NCI-H2081 (cell line): ENCODE data around the gene GADL1.

Source experiments
- DNase-seq, 2 experiments: peaks; one replicate each; lab custom pipeline; 2025; lab: John Stamatoyannopoulos, UW

GADL1 gene

DNA sequence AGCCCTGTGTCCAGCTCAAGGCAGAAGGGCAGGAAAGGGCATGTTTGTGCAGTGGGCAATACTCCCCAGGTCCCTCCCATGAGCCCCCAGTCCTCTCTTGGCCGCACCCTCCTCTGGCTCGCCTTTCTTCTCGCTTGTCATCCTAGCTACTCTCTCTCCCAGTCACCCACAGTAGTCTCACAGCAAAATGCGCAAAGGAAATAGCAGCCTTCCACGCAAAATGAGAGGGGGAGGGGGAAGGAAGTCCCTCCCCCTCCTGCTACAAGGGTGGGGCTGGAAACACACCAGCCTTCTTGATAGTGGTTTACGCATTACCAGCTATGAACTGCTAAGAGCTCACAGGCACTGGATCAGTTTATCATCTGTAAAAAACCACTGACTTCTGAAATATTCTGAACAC, 83.8 kb downstream of the GADL1 start:
- DNase-seq: no peak

DNA sequence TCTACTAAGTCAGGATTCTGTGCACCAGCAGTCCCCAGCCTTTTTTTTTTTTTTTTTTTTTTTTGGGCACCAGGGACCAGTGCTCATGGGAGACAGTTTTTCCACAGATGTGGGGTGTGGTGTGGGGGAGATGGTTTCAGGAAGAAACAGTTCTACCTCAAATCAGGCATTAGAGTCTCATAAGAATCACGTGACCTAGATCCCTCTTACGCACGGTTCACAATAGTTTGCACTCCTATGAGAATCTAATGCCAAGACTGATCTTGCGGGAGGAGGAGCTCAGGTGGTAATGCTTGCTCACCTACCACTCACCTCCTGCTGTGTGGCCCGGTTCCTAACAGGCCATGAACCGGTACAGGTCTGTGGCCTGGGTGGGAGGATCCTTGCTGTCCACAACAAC, 88.8 kb downstream of the GADL1 start:
- DNase-seq: no peak

DNA sequence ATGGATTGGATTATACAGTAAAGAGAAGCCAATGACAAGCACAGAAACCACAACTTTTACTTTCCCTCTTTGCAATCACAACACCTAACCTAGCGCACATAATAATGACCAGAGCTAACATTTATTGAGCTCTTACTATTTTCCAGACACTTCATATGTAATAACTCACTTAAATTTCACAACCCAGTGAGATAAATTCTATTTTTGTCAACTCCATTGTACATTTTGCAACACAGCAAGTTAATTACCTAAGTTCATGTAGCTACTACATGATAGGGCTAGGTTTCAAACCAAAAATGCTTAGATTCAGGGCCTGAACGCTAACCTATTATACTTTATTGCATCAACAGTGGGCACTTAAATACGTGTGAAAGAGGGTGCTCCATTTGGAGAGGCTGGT, 89.5 kb downstream of the GADL1 start:
- DNase-seq: no peak

DNA sequence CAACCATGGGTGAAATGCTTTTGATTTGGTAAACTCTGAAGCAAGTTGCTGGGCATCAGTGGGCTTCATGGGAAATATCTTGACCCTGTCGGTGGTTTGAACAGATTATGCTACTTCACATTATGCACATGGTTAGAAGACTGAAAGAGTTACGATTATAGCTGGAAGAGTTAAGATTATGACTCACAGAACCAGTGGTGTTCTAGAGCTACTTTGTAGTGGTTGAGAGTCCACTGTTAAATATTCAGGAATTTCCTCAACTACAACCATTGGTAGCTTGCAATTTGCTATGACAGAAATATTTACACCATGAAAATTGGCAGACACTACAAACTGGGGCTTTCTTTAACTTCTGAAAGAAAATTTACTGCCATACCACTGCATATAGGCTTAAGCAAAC, 99.3 kb downstream of the GADL1 start:
- no peak for DNase-seq

DNA sequence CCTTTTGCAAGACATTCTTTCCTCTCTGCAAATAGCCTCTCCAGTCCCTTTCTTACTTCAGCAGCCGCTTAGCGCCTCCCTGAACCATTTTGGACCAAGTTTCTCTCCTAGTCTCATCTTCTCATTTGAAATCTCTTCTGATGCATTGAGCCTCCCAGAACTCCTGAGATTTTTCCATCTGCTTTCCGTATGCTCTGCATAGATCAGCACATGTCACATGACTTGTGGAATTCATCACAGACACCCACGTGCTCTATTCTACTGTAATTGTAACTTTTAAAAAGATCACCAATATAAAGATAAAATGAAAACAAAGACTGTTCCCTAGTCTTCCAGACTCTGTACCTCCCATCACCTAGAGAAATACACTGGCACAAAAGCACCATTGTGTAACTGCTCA, 100.7 kb downstream of the GADL1 start:
- no peak for DNase-seq

DNA sequence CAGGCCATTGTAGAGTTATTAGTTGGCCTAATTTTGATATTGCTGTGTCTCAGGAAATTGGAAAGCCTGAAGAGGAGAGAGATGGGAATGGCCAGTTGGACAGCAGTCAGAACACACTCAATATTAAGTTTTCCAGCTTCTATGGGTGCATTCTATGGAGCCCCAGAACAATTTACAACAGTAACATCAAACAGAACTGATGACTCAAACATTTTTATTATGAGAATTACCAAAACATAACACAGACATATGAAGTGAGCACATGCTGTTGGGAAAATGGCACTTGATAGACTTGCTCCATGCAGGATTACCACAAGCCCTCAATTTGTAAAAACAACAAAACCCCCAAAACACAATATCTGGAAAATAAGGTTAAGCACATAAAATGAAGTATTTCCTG, 104.3 kb downstream of the GADL1 start:
- no peak for DNase-seq

DNA sequence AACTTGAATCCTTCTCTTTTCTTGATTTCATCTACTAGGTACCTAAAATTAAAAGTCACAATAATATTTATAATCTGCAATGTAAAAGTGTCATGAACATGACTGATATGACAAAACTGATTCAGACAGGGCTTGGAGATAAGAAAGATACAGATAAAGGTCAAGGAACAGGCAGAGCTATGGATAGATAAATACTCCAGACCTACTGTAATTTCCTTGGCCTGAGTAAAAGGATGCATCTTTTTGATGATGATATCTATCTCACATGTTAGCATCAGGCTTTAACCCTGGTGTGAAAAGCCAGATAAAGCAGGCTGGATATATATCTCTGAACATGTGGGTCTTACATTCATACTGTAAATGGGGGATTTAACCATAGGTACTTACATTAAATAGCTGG, 108.1 kb downstream of the GADL1 start:
- DNase-seq: no peak

DNA sequence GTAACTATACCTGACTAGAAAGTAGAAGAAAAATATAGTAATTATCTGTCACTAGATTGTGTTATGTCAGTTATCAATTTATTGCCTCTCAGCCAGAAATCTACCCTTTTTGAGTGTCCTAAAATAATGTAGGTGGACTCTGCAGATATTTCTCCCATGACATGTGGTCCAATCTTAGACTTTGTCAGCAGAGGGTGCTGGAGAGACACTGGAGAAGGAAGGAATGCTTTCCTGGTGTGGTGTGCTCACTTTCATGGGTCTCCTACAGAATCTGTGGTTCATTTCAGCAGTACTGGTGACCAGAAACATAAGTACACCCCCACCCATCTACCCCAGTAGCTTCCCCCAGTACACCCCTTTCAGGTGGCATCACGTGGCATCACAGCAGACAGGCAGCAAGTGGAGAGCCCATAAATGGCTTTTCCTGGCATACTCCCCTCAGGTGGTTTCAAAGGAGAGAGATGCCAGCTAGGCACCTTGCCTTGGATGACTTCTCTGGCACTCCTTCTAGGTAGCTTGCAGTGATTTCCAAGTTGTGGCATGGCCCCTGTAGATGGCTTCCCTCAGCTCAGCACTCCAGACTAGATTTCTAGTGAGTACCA, 114.7 kb downstream of the GADL1 start:
- DNase-seq: peak in 1 of 2 experiments; percentile 2

DNA sequence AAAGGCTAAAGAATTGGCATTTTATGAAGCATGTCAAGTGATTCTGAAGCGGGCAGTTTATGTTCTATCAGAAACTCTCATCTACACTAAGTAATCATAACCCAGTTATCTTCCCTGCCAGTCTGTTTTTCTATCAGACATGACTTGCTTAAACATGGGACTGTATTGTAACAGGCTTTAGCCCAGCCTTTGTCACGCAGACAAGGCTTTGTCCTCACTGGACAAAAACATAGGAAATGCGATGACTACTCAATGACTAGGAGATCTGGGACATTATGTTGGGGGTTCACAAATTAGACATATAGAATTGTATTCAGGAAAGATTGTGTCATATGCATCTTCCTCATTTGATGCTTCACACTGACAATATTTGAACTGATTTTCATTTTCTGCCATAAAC, 115.5 kb downstream of the GADL1 start:
- DNase-seq: no peak

DNA sequence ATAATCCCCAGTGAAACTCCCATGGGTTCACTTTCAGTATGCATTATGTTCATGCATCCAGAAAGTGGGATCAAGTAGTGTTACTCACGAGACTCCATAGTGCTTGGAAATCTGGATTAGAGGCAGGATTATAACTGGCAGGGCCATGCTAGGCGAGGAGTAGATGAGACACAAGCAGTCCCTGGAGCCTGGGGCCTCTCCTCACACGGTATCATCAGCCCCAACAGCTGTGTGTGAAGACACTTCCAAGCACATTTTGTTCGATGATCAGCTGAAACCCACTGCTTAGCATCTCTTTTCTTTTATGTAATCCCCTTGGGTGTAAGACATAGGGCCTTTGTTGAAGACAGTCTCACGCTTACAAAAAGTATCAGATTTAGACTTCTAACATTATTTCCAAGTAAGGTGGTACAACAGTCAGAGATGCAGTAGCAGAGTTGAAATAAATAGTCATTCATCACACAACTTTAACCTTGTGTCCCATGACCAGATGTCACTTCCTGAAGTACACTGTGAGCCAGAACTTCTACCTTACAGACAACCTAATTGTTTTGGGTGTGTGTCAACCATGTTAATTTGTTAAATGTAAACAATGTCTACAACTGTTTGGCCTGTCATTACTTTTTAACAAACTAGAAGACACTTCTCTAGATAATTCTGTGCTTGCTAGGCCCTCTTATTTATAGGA, 116.9 kb downstream of the GADL1 start:
- no peak for DNase-seq

DNA sequence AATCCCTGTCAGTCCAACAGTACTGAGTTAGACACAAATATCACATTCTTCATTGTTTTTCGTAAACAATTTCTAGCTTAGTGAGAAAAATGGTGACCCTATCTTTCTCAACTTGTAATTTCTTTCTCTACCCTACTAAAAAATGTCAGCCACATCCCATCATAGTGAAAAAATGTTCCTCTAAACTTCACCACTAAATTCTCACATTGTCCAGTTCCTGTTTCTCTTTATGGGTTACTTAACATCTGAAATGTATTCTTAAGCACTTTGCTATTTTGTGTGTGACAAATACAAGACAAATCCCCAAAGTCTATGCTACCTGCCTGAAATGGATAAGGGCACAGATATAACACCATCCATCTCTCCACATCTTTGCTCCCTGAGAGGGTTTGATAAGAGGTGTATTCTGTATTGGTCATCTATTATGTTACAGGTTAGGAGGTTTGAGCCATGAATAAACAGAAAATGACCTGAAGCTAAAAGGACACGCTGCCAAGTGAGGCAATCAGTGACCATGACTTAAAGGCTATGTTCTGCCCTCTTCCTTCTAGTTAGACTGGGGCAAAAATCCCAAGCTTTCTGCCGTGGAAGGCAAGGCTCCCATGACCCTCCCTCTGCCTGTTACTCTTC, 118.2 kb downstream of the GADL1 start:
- no peak for DNase-seq

DNA sequence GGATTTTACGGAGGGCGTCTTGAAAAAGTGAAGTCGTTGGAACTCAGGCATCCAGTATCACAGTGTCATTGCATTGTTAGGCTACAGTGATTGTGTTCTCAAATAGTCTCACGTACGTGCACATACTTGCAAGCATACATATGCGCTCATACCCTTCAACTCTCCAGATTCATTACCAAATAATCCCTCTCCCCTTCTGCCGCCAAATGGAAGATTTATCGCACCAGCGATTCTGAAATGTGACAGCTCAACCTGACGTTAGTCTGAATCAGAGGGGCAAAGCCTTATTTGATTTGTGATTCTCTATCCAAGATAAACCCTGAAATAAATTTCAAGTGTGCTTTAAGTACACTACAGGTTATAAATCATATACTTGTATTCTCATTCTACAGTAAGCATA, 119.4 kb downstream of the GADL1 start:
- DNase-seq: no peak

DNA sequence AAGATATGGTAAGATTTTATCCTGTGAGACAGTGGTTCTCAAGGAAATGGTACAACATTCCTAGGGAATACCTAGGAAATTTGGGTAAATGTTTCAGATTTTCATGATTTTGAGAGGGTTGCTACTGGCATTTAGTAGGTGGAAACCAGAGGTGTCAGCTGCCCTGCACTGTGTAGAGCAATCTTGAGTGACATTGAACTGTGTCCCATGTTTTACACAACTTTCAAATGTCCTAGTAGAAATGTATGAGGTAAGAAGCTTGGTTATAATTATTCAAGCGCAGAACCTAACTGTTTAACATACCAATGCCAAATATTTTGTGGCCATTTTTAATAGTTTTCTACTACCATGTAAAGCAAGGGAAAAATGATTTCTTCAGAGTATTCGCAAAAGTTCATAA, 120.4 kb downstream of the GADL1 start:
- DNase-seq: no peak

DNA sequence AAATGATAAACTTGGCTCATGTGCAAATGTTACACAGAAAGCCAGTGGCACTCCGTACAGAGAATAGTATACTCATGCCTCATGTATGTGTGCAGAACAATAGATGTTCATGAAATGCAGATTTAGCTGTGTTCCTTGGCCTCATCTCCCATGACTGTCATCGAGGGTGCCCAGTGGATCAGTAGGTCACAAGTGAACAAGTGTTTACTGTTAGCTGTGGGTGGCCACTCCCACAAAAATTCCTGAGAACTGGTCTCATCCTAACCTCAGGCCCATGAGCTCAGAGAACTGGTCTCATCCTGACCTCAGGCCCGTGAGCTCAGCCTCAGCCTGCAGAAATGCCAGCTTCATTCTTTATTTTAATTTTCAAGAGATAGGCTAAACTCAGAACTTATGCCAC, 124.1 kb downstream of the GADL1 start:
- DNase-seq: no peak

DNA sequence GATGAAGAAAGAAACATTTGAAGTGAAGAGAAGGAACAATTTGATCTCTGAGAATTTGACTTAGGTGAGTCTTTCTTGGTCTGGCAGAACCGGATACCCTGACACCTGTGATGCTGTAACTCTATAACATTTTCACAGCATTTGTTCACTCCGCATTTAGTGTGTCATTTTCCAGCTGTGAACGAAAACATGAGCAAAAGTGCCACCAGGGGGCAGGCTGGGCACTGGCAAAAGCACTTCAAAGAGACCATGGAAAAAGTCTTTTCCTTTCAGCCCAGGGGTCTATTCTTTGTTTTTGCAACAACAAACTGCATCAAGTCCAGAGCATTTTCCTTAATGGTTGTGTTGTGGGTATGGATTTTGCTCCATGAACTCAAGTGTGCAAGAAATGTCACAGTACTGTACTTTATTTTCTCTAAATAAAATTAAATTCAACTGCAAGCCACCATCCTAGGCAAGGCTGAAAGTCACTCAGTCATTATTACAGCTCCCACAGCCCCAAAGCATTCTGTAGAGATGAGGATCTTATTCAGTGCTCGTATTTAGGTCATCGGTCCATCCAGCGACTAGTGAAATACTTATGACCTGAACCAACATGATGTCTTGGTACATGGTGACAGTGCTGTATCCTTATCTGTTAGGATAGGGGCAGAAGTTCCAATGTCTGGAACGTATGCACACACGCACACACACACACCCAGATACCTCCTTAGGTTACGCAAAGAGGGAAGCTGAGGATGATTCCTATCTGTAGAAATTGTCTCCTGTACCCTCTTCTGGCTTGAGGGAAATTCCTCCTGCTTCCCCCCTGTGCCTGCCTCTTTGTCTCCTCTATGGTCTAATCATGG, 125.5 kb downstream of the GADL1 start:
- DNase-seq: peak; percentile 60 to 66

DNA sequence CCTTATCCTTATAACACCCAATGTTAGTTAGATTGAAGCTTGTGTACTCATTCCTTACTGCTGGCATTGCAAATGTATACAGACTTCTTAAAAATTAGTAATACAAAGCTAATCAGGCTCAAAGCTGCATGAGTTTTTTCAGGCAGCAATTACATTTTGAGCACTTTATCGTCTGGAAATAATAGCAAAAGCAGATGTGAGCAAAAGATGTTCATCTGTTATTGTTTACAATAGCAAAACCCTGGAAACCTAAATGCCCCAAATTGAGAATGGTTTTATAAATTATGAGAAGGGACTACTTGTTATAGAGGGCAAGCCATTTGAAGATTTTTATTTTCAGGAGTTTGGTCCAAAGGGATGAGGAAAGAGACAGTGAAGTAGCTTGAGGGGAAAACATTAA, 126.4 kb downstream of the GADL1 start:
- no peak for DNase-seq

DNA sequence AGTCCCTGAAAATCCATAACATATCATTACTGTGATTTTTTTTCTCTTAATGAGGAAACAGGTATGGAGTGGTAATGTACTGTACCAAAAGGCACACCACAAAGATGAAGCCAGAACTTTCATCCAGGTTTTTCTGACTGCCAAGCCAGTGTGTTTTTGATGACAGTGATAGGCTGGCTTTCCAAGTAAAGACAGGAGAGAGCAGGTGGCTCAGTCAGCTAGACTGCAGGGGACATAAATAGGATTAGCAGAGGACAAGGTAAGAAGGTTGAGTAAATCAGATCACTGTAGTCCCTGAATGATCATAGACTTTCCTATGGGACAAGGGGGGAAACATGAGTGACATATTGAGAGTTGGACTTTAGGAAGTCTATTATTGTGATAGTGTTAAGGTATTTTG, 127.9 kb downstream of the GADL1 start:
- DNase-seq: no peak

DNA sequence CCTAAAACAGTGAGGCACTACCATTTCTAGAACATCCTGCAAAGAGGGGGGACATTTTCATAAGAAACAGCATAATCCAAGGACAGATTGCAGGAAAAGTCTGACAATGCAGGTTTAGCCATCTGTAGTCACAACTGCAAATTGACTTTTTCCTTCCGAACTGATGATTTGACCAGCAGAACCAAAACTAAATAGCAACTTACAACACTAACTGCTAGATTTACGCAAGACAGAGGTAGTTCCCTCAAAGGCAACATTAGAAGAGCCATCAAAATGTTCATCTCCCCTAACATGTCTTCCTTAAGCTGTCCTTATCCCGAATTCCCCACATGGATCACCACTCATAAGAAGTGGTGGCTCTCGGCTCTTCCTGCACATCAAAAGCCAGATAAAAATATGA, 129.6 kb downstream of the GADL1 start:
- DNase-seq: no peak

DNA sequence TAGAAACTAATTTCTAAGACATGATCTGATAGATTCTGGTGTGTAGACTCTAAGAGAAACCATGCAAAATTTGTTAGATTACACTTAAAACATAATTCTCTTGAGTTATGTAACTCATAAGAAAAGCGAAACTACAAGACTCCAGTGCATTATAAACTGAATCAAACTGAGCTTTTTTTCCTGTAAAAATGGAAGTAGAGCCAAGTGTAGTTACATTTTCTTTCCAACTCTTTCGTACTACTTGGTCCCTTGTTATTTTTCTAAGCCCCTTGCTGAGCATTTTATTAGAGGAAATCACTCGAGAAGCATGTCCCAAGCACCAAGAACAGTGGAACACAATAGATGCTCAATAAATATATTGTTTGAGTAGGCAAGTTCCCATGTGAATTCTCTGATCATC, 130.2 kb downstream of the GADL1 start:
- no peak for DNase-seq

DNA sequence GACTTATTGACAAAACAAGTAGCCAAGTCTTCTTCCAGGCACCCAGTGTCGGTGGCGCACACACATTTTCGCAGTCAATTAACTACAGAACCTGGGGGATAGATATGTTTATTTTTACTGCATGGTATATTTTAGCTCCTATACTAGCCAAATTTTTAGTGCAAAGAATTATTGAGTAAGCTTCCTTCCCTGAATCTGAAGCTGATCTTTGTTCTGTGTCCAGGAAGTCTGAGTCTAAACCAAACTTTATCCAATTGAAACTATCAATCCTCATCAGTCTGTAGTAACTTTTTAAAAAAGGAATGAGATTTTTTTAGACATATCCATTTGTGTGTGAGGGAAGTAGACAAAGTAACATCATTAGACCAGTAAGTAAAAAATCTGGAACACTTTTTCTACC, 133.1 kb downstream of the GADL1 start:
- no peak for DNase-seq

DNA sequence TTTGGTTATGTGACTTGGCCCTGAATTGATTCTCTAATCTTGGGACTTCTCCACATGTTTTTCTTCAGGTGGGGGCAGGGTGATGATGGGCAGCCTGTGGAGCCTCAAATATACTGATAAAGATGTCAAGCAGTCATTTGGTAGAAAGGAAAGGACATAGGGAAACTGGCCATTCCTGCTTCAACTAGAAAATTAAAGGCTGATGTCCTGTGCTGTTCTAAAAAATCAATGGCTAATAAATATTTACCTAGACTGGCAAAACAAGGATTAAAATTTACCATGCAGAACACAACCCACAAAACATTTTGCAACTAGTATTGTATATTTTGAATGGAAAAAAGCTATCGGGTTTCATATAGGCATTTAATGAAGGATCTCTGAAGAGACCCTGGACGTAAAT, 133.7 kb downstream of the GADL1 start:
- no peak for DNase-seq

DNA sequence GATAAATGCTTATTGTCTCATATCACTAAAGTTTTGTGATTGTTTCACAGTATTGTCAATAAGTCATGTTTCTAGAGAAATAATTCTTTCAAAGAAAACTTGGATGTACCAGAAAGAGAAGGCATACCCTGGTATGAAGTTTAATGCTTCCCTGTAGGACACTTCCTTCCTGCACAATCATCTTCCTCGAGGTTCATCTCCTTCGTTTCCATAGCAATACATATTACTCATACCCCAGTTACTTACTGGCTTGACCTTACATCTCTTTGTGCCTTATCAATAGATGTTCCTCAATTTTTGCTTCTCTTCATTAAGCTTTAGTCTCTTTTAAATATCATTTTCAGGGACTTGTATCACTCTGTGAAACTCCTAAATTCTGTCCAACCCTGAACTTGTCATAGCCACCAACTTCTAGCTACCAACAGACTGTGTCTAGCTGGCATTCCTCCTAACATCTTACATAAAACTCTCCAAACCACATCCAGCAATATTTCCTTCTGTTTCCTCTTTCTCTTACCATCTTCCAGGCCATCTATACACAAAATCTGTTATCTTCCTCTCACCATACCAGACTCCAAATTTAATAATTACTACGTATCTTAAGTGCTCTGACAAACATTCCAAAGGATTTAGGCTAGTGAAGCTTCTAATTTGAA, 134.3 kb downstream of the GADL1 start:
- no peak for DNase-seq
